ENCODE data around the gene CMKLR1.

The CMKLR1 gene

GRCh38 chr12:108309674-108310312 lies 29.3 kb downstream of the CMKLR1 start:
- TF ChIP-seq POLR2A (IDR thresholded peaks at IDR 0.05; ENCODE audit: low read depth, low read length): no peak
- FAIRE-seq: no peak

GRCh38 chr12:108308395-108309085 lies 30.6 kb downstream of the CMKLR1 start:
- TF ChIP-seq POLR2A (IDR thresholded peaks at IDR 0.05; ENCODE audit: low read depth, low read length): no peak
- no peak for FAIRE-seq
- DNase-seq (ENCODE audit: insufficient read length, low spot score): no peak

More at GRCh38 chr12:108309674-108310312, 29.3 kb downstream of the CMKLR1 start:
- DNase-seq (ENCODE audit: insufficient read length, low spot score): no peak

- FAIRE-seq (no peak), DNase-seq (ENCODE audit: insufficient read length, low spot score) (no peak)
- TF ChIP-seq POLR2A (IDR thresholded peaks at IDR 0.05; ENCODE audit: low read depth, low read length): no peak
Observed at GRCh38 chr12:108307006-108307405, 32.1 kb downstream of the CMKLR1 start.

- FAIRE-seq (no peak), DNase-seq (ENCODE audit: insufficient read length, low spot score) (no peak)
- TF ChIP-seq POLR2A (IDR thresholded peaks at IDR 0.05; ENCODE audit: low read depth, low read length): no peak
Observed at GRCh38 chr12:108306506-108306905, 32.6 kb downstream of the CMKLR1 start.

- no peak for TF ChIP-seq POLR2A (IDR thresholded peaks at IDR 0.05; ENCODE audit: low read depth, low read length)
- FAIRE-seq (no peak), DNase-seq (ENCODE audit: insufficient read length, low spot score) (no peak)
Observed at GRCh38 chr12:108305991-108306501, 33.1 kb downstream of the CMKLR1 start.

GRCh38 chr12:108305520-108305919 lies 33.6 kb downstream of the CMKLR1 start:
- FAIRE-seq: no peak
- no peak for TF ChIP-seq POLR2A (IDR thresholded peaks at IDR 0.05; ENCODE audit: low read depth, low read length)
- peak; percentile 50 for DNase-seq (ENCODE audit: insufficient read length, low spot score)

GRCh38 chr12:108304633-108305032 lies 34.5 kb downstream of the CMKLR1 start:
- TF ChIP-seq POLR2A (IDR thresholded peaks at IDR 0.05; ENCODE audit: low read depth, low read length): no peak
- no peak for FAIRE-seq
- no peak for DNase-seq (ENCODE audit: insufficient read length, low spot score)

GRCh38 chr12:108303703-108304102 lies 35.4 kb downstream of the CMKLR1 start:
- DNase-seq (ENCODE audit: insufficient read length, low spot score) (no peak), FAIRE-seq (no peak)
- no peak for TF ChIP-seq POLR2A (IDR thresholded peaks at IDR 0.05; ENCODE audit: low read depth, low read length)

GRCh38 chr12:108302403-108303311 lies 36.5 kb downstream of the CMKLR1 start:
- DNase-seq (ENCODE audit: insufficient read length, low spot score) (no peak), FAIRE-seq (no peak)
- no peak for TF ChIP-seq POLR2A (IDR thresholded peaks at IDR 0.05; ENCODE audit: low read depth, low read length)

- no peak for TF ChIP-seq POLR2A (IDR thresholded peaks at IDR 0.05; ENCODE audit: low read depth, low read length)
- no peak for DNase-seq (ENCODE audit: insufficient read length, low spot score)
- no peak for FAIRE-seq
Observed at GRCh38 chr12:108302016-108302402, 37.1 kb downstream of the CMKLR1 start.

GRCh38 chr12:108301346-108301745 lies 37.8 kb downstream of the CMKLR1 start:
- DNase-seq (ENCODE audit: insufficient read length, low spot score) (no peak), FAIRE-seq (no peak)
- no peak for TF ChIP-seq POLR2A (IDR thresholded peaks at IDR 0.05; ENCODE audit: low read depth, low read length)

GRCh38 chr12:108299980-108300696 lies 39.0 kb downstream of the CMKLR1 start:
- DNase-seq (ENCODE audit: insufficient read length, low spot score) (no peak), FAIRE-seq (no peak)
- no peak for TF ChIP-seq POLR2A (IDR thresholded peaks at IDR 0.05; ENCODE audit: low read depth, low read length)

- TF ChIP-seq POLR2A (IDR thresholded peaks at IDR 0.05; ENCODE audit: low read depth, low read length): no peak
- no peak for FAIRE-seq
- DNase-seq (ENCODE audit: insufficient read length, low spot score): no peak
Observed at GRCh38 chr12:108299516-108299915, 39.6 kb downstream of the CMKLR1 start.

Data from H54 (cell line).